Measurements from ENCODE around the gene SLC13A5.

DNA sequence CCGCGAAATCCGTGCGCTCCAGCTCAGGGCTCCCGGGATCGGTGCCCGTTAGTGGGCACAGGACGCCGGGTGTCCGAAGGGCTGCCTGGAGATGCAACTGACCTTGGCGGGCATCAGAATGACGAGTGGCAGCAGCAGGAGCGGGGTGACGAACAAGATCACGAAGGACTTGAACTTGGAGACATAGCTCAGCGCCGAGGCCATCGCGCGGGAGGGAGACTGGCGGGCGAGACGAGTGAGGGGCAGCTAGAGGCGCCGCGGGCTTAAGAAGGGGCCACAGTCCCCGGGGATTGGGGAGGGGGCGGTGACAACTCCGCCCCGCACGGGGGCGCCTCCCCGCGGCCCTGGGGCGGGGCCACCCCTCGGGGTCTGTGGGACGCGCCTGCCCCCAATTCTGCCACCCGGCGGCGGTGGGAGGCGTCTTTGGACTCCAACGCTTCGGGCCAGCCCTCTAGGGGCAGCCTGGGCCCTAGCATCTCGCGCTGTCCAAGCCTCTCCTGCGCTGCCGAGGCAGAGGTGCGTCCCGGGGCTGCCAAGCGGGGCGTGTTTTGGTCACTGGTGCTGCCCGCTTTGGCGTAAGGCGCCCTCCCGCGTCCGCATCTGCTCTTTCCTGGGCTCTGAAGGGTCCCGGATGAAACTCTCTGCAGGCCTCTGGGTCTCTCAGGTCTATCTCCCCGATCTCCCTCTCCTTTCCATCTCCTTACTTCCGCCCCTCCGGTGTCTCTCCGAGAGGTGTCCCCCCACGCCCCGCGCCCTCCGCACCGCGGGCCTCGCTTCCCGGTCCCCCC is at the start of gene SLC13A5:
- TF ChIP-seq CTCF (IDR thresholded peaks at IDR 0.05; ENCODE audit: insufficient read depth, low read length), result no peak
- no peak for TF ChIP-seq SPI1 (IDR thresholded peaks at IDR 0.05; ENCODE audit: borderline replicate concordance, low read depth)

Measured in HL-60 (cell line).